Liver (tissue), 9 donors: ENCODE data around the gene LYSMD3. TPM values are rescaled to one million over a fixed set of nuclear protein-coding genes. Genes with fewer than 3 reads are reported as not detected.

Experiments used
- DNase-seq: peaks from one replicate; pipeline ENCODE4 v3.0.0-alpha.2; 2017; ENCODE audit warnings: low spot score
- H3K27ac ChIP-seq, 2 donors: one replicate each; pipeline ENCODE4 v1.7.0; 2013; ENCODE audit warnings: inconsistent platforms in 2 of 2, low read length in 2 of 2, control low read depth in 1 of 2, low read depth in 1 of 2, mild to moderate bottlenecking in 1 of 2
- H3K27me3 ChIP-seq, 4 donors: one replicate each; pipeline versions ENCODE4 v1.6.1 to v1.7.0; 2013; ENCODE audit warnings: low read length in 3 of 4, inconsistent platforms in 1 of 4, mild to moderate bottlenecking in 1 of 4, moderate library complexity in 1 of 4; ENCODE audit not compliant: control insufficient read depth in 4 of 4, insufficient read depth in 4 of 4
- H3K36me3 ChIP-seq, 4 donors: one replicate each; pipeline versions ENCODE4 v1.6.1 to v1.7.0; 2013; ENCODE audit warnings: low read length in 3 of 4, mild to moderate bottlenecking in 3 of 4, low read depth in 1 of 4, moderate library complexity in 1 of 4; ENCODE audit not compliant: control insufficient read depth in 4 of 4, insufficient read depth in 3 of 4
- H3K4me1 ChIP-seq, 4 donors: one replicate each; pipeline versions ENCODE4 v1.6.1 to v1.7.0; 2013; ENCODE audit warnings: low read length in 3 of 4, mild to moderate bottlenecking in 3 of 4, moderate library complexity in 1 of 4; ENCODE audit not compliant: control insufficient read depth in 4 of 4, insufficient read depth in 4 of 4
- H3K4me3 ChIP-seq, 3 donors: one replicate each; pipeline versions ENCODE4 v1.6.1 to v1.7.0; 2013; ENCODE audit warnings: low read length in 3 of 3, control low read depth in 1 of 3, low read depth in 1 of 3, mild to moderate bottlenecking in 1 of 3
- H3K9ac ChIP-seq, 2 donors: one replicate each; pipeline ENCODE4 v1.7.0; 2013; ENCODE audit warnings: low read length in 2 of 2, mild to moderate bottlenecking in 2 of 2, moderate library complexity in 2 of 2, control low read depth in 1 of 2, low read depth in 1 of 2
- H3K9me3 ChIP-seq, 4 donors: one replicate each; pipeline versions ENCODE4 v1.6.1 to v1.7.0; 2013; ENCODE audit warnings: low read length in 3 of 4; ENCODE audit not compliant: control insufficient read depth in 4 of 4
- ATF3 ChIP-seq: IDR thresholded peaks from 2 replicates; pipeline ENCODE4 v1.6.1; 2016; ENCODE audit warnings: antibody characterized with exemption
- CTCF ChIP-seq: fragments of 150-350 bp; IDR thresholded peaks from 2 replicates; pipeline ENCODE4 v1.5.1; 2017; ENCODE audit warnings: improper control_type of control experiment, low read depth, low read length; ENCODE audit not compliant: missing input control
- EGR1 ChIP-seq, 2 donors: IDR thresholded peaks; 2 replicates each; pipeline ENCODE4 v1.6.1; 2016 to 2018; ENCODE audit warnings: antibody characterized with exemption in 2 of 2, low read depth in 2 of 2
- FOXA1 ChIP-seq: IDR thresholded peaks from 2 replicates; pipeline ENCODE4 v1.6.1; 2016; ENCODE audit warnings: antibody characterized with exemption
- FOXA2 ChIP-seq: IDR thresholded peaks from 2 replicates; pipeline ENCODE4 v1.6.1; 2016; ENCODE audit warnings: antibody characterized with exemption
- GABPA ChIP-seq, 2 donors: IDR thresholded peaks in 1 of 2; conservative IDR thresholded peaks in 1 of 2; 2 replicates each; pipeline ENCODE4 v1.6.1; 2016; ENCODE audit warnings: antibody characterized with exemption in 2 of 2, mild to moderate bottlenecking in 1 of 2, moderate library complexity in 1 of 2
- HNF4A ChIP-seq, 2 donors: conservative IDR thresholded peaks; 2 replicates each; pipeline ENCODE4 v1.6.1; 2016; ENCODE audit warnings: antibody characterized with exemption in 2 of 2, mild to moderate bottlenecking in 2 of 2
- HNF4G ChIP-seq: IDR thresholded peaks from 2 replicates; pipeline ENCODE4 v1.6.1; 2016; ENCODE audit warnings: antibody characterized with exemption
- JUND ChIP-seq, 2 donors: IDR thresholded peaks; 2 replicates each; pipeline ENCODE4 v1.6.1; 2016; ENCODE audit warnings: antibody characterized with exemption in 2 of 2
- MAX ChIP-seq: IDR thresholded peaks from 2 replicates; pipeline ENCODE4 v1.6.1; 2016; ENCODE audit warnings: antibody characterized with exemption
- NR2F2 ChIP-seq: IDR thresholded peaks from 2 replicates; pipeline ENCODE4 v1.6.1; 2016; ENCODE audit warnings: antibody characterized with exemption
- RAD21 ChIP-seq, 2 donors: IDR thresholded peaks; 2 replicates each; pipeline ENCODE4 v1.6.1; 2016; ENCODE audit warnings: antibody characterized with exemption in 2 of 2, mild to moderate bottlenecking in 2 of 2
- REST ChIP-seq: IDR thresholded peaks from 2 replicates; pipeline ENCODE4 v1.6.1; 2016; ENCODE audit warnings: antibody characterized with exemption, mild to moderate bottlenecking
- RXRA ChIP-seq, 2 donors: IDR thresholded peaks; 2 replicates each; pipeline ENCODE4 v1.6.1; 2017 to 2018; ENCODE audit warnings: antibody characterized with exemption in 2 of 2, mild to moderate bottlenecking in 1 of 2
- SP1 ChIP-seq: IDR thresholded peaks from 2 replicates; pipeline ENCODE4 v1.6.1; 2018; ENCODE audit warnings: antibody characterized with exemption, mild to moderate bottlenecking
- TAF1 ChIP-seq: conservative IDR thresholded peaks from 2 replicates; pipeline ENCODE4 v1.6.1; 2016; ENCODE audit warnings: antibody characterized with exemption, mild to moderate bottlenecking
- YY1 ChIP-seq: IDR thresholded peaks from 2 replicates; pipeline ENCODE4 v1.6.1; 2016; ENCODE audit warnings: antibody characterized with exemption, mild to moderate bottlenecking
- WGBS: extraction: QIAGEN DNeasy Blood & Tissue Kit; methylation state at CpG from one replicate; pipeline ENCODE4 v1.1.7; 2013; 5-methylcytosine and 5-hydroxymethylcytosine counted together
- polyA plus RNA-seq, 2 donors: library from polyadenylated mRNA; stranded (reverse) in 1 of 2; unstranded in 1 of 2; fragments of 200-250 nt in 1 of 2; fragments of >200 nt in 1 of 2; fragmentation: Nextera tagmentation in 1 of 2; extraction: Ambion mirVana in 1 of 2; gene quantifications; one replicate each; pipeline versions ENCODE4 v1.2.1 to v1.2.3, GENCODE V29; 2013 to 2015
- total RNA-seq, 2 donors: library from RNA; depleted of rRNA; stranded (reverse); fragments of >200 nt; gene quantifications; one replicate each; pipeline ENCODE4 v1.2.3, GENCODE V29; 2014
- TF ChIP-seq, protein P1 (sequence below): IDR thresholded peaks from 2 replicates; pipeline ENCODE4 v1.6.1; 2016; ENCODE audit warnings: antibody characterized with exemption
- donor health status: healthy.
- donor health status: healthy.
- donor health status: healthy.
- donor health status: healthy.
- donor health status: healthy.

The LYSMD3 gene
- total and polyA plus RNA-seq, 4 donors, result 8.8 to 23.6 (median 11.0) TPM

DNA sequence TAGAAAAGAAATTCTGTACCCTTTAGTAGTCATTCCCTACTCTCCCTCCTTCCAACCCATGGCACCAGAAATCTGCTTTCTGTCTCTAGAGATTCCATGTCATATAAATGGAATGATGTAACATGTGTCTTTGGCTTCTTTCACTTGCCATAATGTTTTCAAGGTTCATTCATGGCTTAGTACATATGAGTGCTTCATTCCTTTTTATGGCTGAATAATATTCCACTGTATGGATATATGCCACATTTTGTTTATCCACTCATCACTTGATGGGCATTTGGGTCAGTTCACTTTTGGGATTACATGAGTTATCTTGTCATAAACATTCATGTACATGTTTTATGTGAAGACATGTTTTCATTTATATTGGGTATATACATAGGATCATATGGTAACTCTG is 35.3 kb downstream of the LYSMD3 start:
- DNase-seq, result no peak
- Histone ChIP-seq H3K27me3 (no peaks in the 10 kb centered on the region), H3K4me3 (no peak overlapping the region), H3K9me3 (no peaks in the 10 kb centered on the region), H3K36me3 (no peaks in the 10 kb centered on the region), H3K27ac (no peak overlapping the region), H3K4me1 (no peaks in the 10 kb centered on the region), H3K9ac (no peak overlapping the region)
- TF ChIP-seq SP1 (no peak), RAD21 (IDR thresholded peaks at IDR 0.05) (no peak), HNF4A (conservative IDR thresholded peaks at IDR 0.05) (no peak), REST (no peak), ATF3 (no peak), MAX (no peak), NR2F2 (no peak), HNF4G (no peak)
- TF ChIP-seq, protein P1, sequence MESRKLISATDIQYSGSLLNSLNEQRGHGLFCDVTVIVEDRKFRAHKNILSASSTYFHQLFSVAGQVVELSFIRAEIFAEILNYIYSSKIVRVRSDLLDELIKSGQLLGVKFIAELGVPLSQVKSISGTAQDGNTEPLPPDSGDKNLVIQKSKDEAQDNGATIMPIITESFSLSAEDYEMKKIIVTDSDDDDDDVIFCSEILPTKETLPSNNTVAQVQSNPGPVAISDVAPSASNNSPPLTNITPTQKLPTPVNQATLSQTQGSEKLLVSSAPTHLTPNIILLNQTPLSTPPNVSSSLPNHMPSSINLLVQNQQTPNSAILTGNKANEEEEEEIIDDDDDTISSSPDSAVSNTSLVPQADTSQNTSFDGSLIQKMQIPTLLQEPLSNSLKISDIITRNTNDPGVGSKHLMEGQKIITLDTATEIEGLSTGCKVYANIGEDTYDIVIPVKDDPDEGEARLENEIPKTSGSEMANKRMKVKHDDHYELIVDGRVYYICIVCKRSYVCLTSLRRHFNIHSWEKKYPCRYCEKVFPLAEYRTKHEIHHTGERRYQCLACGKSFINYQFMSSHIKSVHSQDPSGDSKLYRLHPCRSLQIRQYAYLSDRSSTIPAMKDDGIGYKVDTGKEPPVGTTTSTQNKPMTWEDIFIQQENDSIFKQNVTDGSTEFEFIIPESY, result no peak

DNA sequence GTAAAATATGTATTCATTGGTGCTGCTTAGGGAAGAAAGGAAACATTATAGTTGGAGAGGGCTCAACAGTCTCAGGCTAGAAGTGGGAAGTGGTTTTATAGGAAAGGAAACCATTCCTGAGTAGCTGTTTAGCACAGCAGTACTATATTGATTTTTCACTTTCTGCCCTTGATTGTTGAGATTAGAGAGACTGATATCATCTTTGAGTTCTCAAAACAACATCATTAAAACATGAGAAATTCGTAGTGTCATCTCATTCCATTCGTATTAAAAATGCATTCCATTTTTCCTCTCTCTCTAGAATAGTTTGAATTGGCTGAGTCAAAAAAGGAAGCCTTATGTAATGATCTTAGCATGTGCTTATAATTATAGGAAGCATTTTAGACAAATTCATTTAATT is 40.6 kb downstream of the LYSMD3 start:
- DNase-seq, result no peak
- H3K4me1 ChIP-seq, result no peaks in the 10 kb centered on the region
- H3K4me3 ChIP-seq, result no peak overlapping the region
- no peaks in the 10 kb centered on the region for H3K36me3 ChIP-seq
- H3K27ac ChIP-seq, result no peak overlapping the region
- no peaks in the 10 kb centered on the region for H3K27me3 ChIP-seq
- 75% methylated on average over 2 of the region's 2 CpGs for WGBS
- H3K9ac ChIP-seq, result no peak overlapping the region
- no peak for TF ChIP-seq CTCF
- TF ChIP-seq HNF4A (conservative IDR thresholded peaks at IDR 0.05), result no peak
- no peak for TF ChIP-seq YY1
- TF ChIP-seq FOXA1, result no peak
- TF ChIP-seq ATF3, result no peak
- TF ChIP-seq RXRA (IDR thresholded peaks at IDR 0.05), result no peak
- no peak for TF ChIP-seq JUND (IDR thresholded peaks at IDR 0.05)
- TF ChIP-seq FOXA2, result no peak
- no peak for TF ChIP-seq RAD21 (IDR thresholded peaks at IDR 0.05)
- TF ChIP-seq, protein P1, result no peak
- TF ChIP-seq GABPA (IDR thresholded peaks at IDR 0.05 in 1 of 2, conservative IDR thresholded peaks at IDR 0.05 in 1 of 2), result no peak
- TF ChIP-seq TAF1, result no peak
- TF ChIP-seq REST, result no peak
- no peak for TF ChIP-seq NR2F2
- no peak for TF ChIP-seq MAX
- TF ChIP-seq EGR1 (IDR thresholded peaks at IDR 0.05; ENCODE audit: low read depth in 2 of 2), result no peak
- TF ChIP-seq SP1, result no peak
- TF ChIP-seq HNF4G, result no peak
- no peaks in the 10 kb centered on the region for H3K9me3 ChIP-seq
